GM23248 (cell line): ENCODE measurements around the gene PI4K2B.

Experiments used
- EZH2 ChIP-seq: fragments of 200-600 bp; sonication (generic); IDR thresholded peaks from 2 replicates; pipeline ENCODE4 v1.6.1; 2018; ENCODE audit warnings: antibody characterized with exemption, mild to moderate bottlenecking; ENCODE audit not compliant: insufficient read depth, poor library complexity, severe bottlenecking
- EZH2phosphoT487 ChIP-seq: fragments of 200-600 bp; sonication (generic); IDR thresholded peaks from 2 replicates; pipeline ENCODE4 v1.6.1; 2018; ENCODE audit warnings: antibody characterized with exemption, moderate library complexity, mild to moderate bottlenecking, low read depth; ENCODE audit not compliant: insufficient read depth

DNA sequence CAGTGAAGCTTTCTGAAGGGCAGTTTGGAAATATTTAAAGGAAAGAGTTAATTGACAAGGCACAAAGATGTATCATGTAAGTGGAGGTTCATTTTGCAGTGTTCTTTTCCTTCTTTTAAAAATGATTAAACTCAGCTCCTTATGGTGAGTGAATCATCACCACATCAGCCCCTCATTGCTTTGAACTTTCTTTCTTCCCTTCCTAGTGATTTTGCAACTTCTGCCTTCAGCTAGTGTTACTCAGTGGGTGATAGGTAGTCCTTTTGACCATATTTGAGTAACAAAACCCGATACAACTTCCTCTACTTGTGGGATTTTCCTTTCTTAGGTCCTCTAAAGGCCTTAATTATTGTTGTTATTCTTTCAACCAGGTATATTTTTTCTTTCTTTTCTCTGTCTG lies 86.9 kb downstream of the PI4K2B start:
- TF ChIP-seq EZH2 (no peak), EZH2phosphoT487 (no peak)
